Activated B cell treated with CpG ODN at 0.5 μM for 24 hours (primary cell): ENCODE measurements around the gene IRF2BP2. TPM values are rescaled to one million over a fixed set of nuclear protein-coding genes. Genes with fewer than 3 reads are reported as not detected.

Experiments used
- ATAC-seq: fragments of 200-7000 bp; cut with Tn5 transposase; one replicate; pipeline ENCODE4 v1.10.0; 2021; ENCODE audit warnings: low read depth, mild to moderate bottlenecking, moderate library complexity
- CTCF ChIA-PET: fragments of 350-600 bp; sonication (Branson Sonifier 250); formaldehyde crosslinking; loops from one replicate; lab custom pipeline; 2021; ENCODE audit warnings: antibody characterized with exemption; lab: Charles Lee
- POLR2A ChIA-PET: fragments of 350-600 bp; sonication (Branson Sonifier 250); formaldehyde crosslinking; loops from one replicate; lab custom pipeline; 2021; ENCODE audit warnings: antibody characterized with exemption; lab: Charles Lee
- DNase-seq: peaks from one replicate; pipeline ENCODE4 v3.0.0; 2022
- H3K27ac Mint-ChIP-seq: one replicate; pipeline ENCODE4 v1.8.0; 2020; ENCODE audit warnings: mixed read lengths
- H3K27me3 Mint-ChIP-seq: one replicate; pipeline ENCODE4 v1.8.0; 2021; ENCODE audit warnings: mixed read lengths
- H3K36me3 Mint-ChIP-seq: one replicate; pipeline ENCODE4 v1.8.0; 2021; ENCODE audit warnings: low read depth, mixed read lengths
- H3K4me1 Mint-ChIP-seq: one replicate; pipeline ENCODE4 v1.8.0; 2021; ENCODE audit warnings: mixed read lengths
- H3K4me3 Mint-ChIP-seq: one replicate; pipeline ENCODE4 v1.8.0; 2020; ENCODE audit warnings: mild to moderate bottlenecking, mixed read lengths
- H3K9me3 Mint-ChIP-seq: one replicate; pipeline ENCODE4 v1.8.0; 2020; ENCODE audit warnings: mixed read lengths
- intact Hi-C: fragments of 100-400 bp; cut with micrococcal nuclease; formaldehyde crosslinking; loops from one replicate; pipeline ENCODE4 v1.15.1; 2024
- total RNA-seq: library from RNA; stranded (reverse); gene quantifications from 2 replicates; pipeline ENCODE4 v1.2.3, GENCODE V29; 2022
- TF ChIP-seq, protein P1 (sequence below): fragments of 200-600 bp; IDR thresholded peaks from one replicate; pipeline ENCODE4 v1.8.0; 2022; ENCODE audit warnings: antibody characterized with exemption, mild to moderate bottlenecking

Gene IRF2BP2
- total RNA-seq, 1 donor from 2014 or later: 121 TPM

- H3K36me3 Mint-ChIP-seq: no peaks in the 10 kb centered on the region
- DNase-seq: no peak
- H3K4me3 Mint-ChIP-seq: no peak overlapping the region
- no peaks in the 10 kb centered on the region for H3K4me1 Mint-ChIP-seq
- H3K27me3 Mint-ChIP-seq: no peaks in the 10 kb centered on the region
- CTCF ChIA-PET: no interaction called here
- POLR2A ChIA-PET: no interaction called here
- TF ChIP-seq, protein P1, sequence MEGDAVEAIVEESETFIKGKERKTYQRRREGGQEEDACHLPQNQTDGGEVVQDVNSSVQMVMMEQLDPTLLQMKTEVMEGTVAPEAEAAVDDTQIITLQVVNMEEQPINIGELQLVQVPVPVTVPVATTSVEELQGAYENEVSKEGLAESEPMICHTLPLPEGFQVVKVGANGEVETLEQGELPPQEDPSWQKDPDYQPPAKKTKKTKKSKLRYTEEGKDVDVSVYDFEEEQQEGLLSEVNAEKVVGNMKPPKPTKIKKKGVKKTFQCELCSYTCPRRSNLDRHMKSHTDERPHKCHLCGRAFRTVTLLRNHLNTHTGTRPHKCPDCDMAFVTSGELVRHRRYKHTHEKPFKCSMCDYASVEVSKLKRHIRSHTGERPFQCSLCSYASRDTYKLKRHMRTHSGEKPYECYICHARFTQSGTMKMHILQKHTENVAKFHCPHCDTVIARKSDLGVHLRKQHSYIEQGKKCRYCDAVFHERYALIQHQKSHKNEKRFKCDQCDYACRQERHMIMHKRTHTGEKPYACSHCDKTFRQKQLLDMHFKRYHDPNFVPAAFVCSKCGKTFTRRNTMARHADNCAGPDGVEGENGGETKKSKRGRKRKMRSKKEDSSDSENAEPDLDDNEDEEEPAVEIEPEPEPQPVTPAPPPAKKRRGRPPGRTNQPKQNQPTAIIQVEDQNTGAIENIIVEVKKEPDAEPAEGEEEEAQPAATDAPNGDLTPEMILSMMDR: no peak
- intact Hi-C loops: no loop called here
- H3K9me3 Mint-ChIP-seq: peaks cover 7% of the 10 kb centered on the region
- ATAC-seq: no peak
- H3K27ac Mint-ChIP-seq: no peak overlapping the region
These were observed 37.8 kb upstream of the IRF2BP2 start for GRCh38 chr1:234647758-234648157.

DNA sequence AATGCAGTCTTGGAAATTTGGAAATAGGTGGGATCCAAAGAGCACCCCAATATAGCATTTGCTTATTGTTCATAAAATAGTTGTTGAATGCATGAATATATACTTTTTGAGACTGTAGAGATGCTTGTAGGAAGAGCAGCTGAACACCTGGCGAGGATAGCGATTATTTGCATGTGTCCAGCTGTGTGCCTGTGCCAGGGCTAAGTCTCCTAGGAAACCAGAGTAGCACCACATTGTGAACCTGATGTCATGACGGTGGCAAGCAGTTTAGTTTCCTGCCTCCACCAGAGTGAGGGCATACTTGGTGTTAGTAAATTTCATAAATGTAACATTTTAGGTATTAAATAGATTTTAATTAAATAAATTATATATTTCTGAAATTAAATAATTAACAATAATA, 37.3 kb upstream of the IRF2BP2 start:
- CTCF ChIA-PET: no interaction called here
- TF ChIP-seq, protein P1: no peak
- Mint-ChIP-seq H3K27me3 (no peaks in the 10 kb centered on the region), H3K9me3 (peaks cover 7% of the 10 kb centered on the region), H3K4me1 (no peaks in the 10 kb centered on the region), H3K4me3 (no peak overlapping the region), H3K27ac (no peak overlapping the region), H3K36me3 (no peaks in the 10 kb centered on the region)
- ATAC-seq (no peak), DNase-seq (no peak)
- intact Hi-C loops: no loop called here
- POLR2A ChIA-PET: no interaction called here

GRCh38 chr1:234645964-234646363, 36.0 kb upstream of the IRF2BP2 start:
- Mint-ChIP-seq H3K9me3 (peaks cover 7% of the 10 kb centered on the region), H3K27ac (no peak overlapping the region), H3K27me3 (no peaks in the 10 kb centered on the region), H3K4me1 (no peaks in the 10 kb centered on the region), H3K4me3 (no peak overlapping the region), H3K36me3 (no peaks in the 10 kb centered on the region)
- ATAC-seq (no peak), DNase-seq (no peak)
- ChIA-PET POLR2A (no interaction called here), CTCF (no interaction called here)
- intact Hi-C loops: no loop called here
- TF ChIP-seq, protein P1: no peak

DNA sequence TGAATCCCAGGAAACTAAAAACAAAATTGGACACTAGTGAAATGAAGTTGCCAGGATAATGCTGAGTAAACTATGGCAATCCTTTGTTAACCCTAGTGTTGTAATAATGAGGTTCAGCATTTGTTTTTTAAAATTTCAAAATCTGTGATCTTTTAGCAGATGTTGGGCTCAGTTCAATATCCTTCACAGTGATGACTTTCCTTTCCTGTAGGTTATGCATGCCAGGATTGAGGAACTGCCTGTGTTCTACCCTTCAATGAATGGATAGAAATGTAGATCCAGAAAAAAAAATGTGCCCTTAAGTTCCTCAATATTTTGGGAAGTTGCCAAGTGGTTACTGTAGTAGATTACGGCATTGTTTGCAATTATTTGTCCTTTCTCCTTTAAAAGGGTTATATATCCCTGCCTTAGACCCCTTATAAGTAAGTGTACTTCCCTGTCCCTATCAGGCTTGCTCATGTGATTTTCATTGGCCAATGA, 35.5 kb upstream of the IRF2BP2 start:
- Mint-ChIP-seq H3K27ac (no peak overlapping the region), H3K9me3 (peaks cover 7% of the 10 kb centered on the region), H3K4me3 (no peak overlapping the region), H3K36me3 (no peaks in the 10 kb centered on the region), H3K27me3 (no peaks in the 10 kb centered on the region), H3K4me1 (no peaks in the 10 kb centered on the region)
- TF ChIP-seq, protein P1: no peak
- CTCF ChIA-PET: no interaction called here
- intact Hi-C loops: no loop called here
- ATAC-seq (no peak), DNase-seq (no peak)
- POLR2A ChIA-PET: no interaction called here

- ATAC-seq: no peak
- H3K36me3 Mint-ChIP-seq: no peaks in the 10 kb centered on the region
- no peak overlapping the region for H3K4me3 Mint-ChIP-seq
- H3K27ac Mint-ChIP-seq: no peak overlapping the region
- peaks cover 7% of the 10 kb centered on the region for H3K9me3 Mint-ChIP-seq
- TF ChIP-seq, protein P1: no peak
- ChIA-PET CTCF (no interaction called here), POLR2A (no interaction called here)
- H3K27me3 Mint-ChIP-seq: no peaks in the 10 kb centered on the region
- DNase-seq: no peak
- intact Hi-C loops: no loop called here
- H3K4me1 Mint-ChIP-seq: no peaks in the 10 kb centered on the region
These were observed 35.0 kb upstream of the IRF2BP2 start for GRCh38 chr1:234644928-234645327.
